Body of pancreas (tissue), 4 donors: Measurements from ENCODE around the gene GRHL3.

Source experiments
- POLR2A ChIP-seq, 3 donors: fragments of 450-650 bp; IDR thresholded peaks; one replicate each; pipeline ENCODE4 v1.6.1; 2016; ENCODE audit warnings: antibody characterized with exemption in 3 of 3, mild to moderate bottlenecking in 2 of 3
- TF ChIP-seq, protein P1 (sequence below), 7 experiments: fragments of 450-650 bp in 4 of 7; fragments of 200-600 bp in 3 of 7; sonication (generic) in 3 of 7; IDR thresholded peaks; one replicate each; pipeline ENCODE4 v1.5.1; 2016 to 2019; ENCODE audit warnings: antibody characterized with exemption in 7 of 7

GRCh38 chr1:24311234-24311633 is 7.9 kb upstream of the GRHL3 start:
- no peak for TF ChIP-seq POLR2A (IDR thresholded peaks at IDR 0.05)
- TF ChIP-seq, protein P1, sequence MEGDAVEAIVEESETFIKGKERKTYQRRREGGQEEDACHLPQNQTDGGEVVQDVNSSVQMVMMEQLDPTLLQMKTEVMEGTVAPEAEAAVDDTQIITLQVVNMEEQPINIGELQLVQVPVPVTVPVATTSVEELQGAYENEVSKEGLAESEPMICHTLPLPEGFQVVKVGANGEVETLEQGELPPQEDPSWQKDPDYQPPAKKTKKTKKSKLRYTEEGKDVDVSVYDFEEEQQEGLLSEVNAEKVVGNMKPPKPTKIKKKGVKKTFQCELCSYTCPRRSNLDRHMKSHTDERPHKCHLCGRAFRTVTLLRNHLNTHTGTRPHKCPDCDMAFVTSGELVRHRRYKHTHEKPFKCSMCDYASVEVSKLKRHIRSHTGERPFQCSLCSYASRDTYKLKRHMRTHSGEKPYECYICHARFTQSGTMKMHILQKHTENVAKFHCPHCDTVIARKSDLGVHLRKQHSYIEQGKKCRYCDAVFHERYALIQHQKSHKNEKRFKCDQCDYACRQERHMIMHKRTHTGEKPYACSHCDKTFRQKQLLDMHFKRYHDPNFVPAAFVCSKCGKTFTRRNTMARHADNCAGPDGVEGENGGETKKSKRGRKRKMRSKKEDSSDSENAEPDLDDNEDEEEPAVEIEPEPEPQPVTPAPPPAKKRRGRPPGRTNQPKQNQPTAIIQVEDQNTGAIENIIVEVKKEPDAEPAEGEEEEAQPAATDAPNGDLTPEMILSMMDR (IDR thresholded peaks at IDR 0.05), result no peak
